Measurements from ENCODE around the gene CERKL. TPM values are rescaled to one million over a fixed set of nuclear protein-coding genes. Genes with fewer than 3 reads are reported as not detected.

Gene CERKL
- total RNA-seq, 3 donors from 2014 or later = 0.12 TPM; not detected in 2

DNA sequence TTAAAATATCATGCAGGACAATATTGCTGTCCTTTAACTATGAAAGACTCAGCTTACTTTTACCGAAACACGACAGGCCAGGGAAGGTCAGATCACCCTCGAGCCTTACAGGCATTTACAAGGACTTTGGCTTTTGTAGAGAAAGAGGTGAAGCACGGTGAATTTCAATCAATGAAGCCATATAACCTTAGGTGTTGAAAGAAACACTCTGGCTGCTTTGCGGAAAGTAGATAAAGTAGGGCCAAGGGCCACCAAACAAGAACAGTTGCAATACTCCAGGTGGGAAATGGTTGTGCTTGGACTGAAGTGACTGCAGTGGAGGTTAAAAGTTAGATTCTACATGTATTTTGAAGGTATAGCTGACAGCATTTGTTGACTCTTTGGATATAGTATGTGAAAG, 80.5 kb downstream of the CERKL start:
- no peak for DNase-seq
- ATAC-seq = no peak
- intact Hi-C loops (cut with DNase I, micrococcal nuclease) = no loop called here
- H3K36me3 ChIP-seq (ENCODE audit: low read depth) = no peaks in the 10 kb centered on the region
- no peak overlapping the region for H3K4me3 ChIP-seq
- TF ChIP-seq, protein P1, sequence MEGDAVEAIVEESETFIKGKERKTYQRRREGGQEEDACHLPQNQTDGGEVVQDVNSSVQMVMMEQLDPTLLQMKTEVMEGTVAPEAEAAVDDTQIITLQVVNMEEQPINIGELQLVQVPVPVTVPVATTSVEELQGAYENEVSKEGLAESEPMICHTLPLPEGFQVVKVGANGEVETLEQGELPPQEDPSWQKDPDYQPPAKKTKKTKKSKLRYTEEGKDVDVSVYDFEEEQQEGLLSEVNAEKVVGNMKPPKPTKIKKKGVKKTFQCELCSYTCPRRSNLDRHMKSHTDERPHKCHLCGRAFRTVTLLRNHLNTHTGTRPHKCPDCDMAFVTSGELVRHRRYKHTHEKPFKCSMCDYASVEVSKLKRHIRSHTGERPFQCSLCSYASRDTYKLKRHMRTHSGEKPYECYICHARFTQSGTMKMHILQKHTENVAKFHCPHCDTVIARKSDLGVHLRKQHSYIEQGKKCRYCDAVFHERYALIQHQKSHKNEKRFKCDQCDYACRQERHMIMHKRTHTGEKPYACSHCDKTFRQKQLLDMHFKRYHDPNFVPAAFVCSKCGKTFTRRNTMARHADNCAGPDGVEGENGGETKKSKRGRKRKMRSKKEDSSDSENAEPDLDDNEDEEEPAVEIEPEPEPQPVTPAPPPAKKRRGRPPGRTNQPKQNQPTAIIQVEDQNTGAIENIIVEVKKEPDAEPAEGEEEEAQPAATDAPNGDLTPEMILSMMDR (IDR thresholded peaks at IDR 0.05) = no peak
- H3K9me3 ChIP-seq = no peaks in the 10 kb centered on the region
- H3K4me1 ChIP-seq (ENCODE audit: low read depth) = no peaks in the 10 kb centered on the region

DNA sequence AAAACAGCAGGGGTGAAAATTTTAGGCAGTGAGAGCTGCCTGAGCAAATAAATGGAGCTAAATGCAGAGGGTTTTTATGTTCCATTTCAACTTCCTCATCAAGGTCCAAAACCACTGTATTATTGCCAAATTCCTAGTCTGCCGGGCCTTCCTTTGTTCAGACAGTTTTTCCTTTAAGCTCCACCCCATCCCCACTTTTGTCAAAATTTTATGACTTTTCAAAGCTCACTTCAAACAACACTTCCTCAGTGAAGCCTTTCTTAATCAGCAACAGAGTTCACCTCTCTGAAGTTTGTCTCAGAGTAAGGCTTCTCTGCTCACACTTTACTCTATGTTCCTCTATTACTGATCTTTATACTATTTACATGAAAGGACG, 81.3 kb downstream of the CERKL start:
- H3K4me1 ChIP-seq (ENCODE audit: low read depth) = no peaks in the 10 kb centered on the region
- H3K4me3 ChIP-seq = no peak overlapping the region
- H3K9me3 ChIP-seq = no peaks in the 10 kb centered on the region
- TF ChIP-seq, protein P1 (IDR thresholded peaks at IDR 0.05) = no peak
- intact Hi-C loops (cut with DNase I, micrococcal nuclease) = no loop called here
- H3K36me3 ChIP-seq (ENCODE audit: low read depth) = no peaks in the 10 kb centered on the region
- no peak for ATAC-seq
- DNase-seq = no peak

DNA sequence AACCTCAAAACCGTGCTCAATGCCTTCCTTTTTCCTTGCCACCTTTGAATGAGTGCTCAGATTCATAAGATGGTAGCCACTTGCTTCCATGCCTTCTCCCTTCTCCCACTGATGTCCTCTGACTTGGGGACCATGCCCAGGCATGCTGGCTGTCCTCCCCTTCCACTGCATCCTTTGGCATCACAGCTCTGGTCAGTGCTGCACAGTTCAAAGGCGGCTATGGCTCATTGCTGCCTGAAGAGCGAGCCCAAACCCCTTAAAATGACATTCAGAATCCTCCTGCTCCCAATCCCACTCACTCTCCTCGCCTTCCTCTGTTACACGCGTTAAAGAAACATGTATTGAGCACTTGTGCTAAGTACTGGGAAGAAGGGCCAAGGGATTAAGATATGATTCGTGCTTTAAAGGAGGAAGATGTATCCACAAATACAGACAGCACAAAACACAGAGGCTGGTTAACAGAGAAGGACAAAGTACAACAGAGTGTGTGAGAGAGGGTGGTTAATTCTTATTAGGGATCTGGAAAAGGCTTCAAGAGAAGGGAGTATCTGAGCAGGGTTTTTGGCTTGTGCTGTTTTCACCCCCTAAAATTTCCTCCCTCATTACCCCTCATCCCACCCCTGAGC, 81.8 kb downstream of the CERKL start:
- no peak for DNase-seq
- H3K9me3 ChIP-seq = no peaks in the 10 kb centered on the region
- no peak overlapping the region for H3K4me3 ChIP-seq
- TF ChIP-seq, protein P1 (IDR thresholded peaks at IDR 0.05) = no peak
- no peaks in the 10 kb centered on the region for H3K4me1 ChIP-seq (ENCODE audit: low read depth)
- H3K36me3 ChIP-seq (ENCODE audit: low read depth) = no peaks in the 10 kb centered on the region
- no peak for ATAC-seq
- intact Hi-C loops (cut with DNase I, micrococcal nuclease) = no loop called here

DNA sequence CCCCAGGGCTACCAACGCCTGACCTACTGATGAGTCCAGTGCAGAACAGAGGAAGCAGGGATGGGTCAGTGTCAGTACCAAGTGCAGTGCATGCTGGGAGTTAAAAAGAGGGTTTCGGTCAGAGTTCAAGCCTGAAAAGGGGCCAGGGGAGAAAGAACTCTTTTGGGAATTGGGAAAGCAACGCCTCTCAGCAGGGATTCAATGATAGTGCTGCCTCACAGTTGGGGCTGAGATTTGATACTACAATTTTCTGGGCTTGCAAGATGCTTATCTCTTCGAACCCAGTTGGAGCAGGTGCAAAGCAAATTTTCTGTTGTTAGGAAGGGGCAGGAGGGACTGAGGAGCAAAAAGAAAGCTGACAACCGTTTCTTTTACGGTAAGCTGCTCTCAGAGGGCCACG, 82.6 kb downstream of the CERKL start:
- no peak overlapping the region for H3K4me3 ChIP-seq
- TF ChIP-seq, protein P1 (IDR thresholded peaks at IDR 0.05) = no peak
- H3K4me1 ChIP-seq (ENCODE audit: low read depth) = no peaks in the 10 kb centered on the region
- no peak for ATAC-seq
- no peak for DNase-seq
- intact Hi-C loops (cut with DNase I, micrococcal nuclease) = no loop called here
- H3K36me3 ChIP-seq (ENCODE audit: low read depth) = no peaks in the 10 kb centered on the region
- no peaks in the 10 kb centered on the region for H3K9me3 ChIP-seq

DNA sequence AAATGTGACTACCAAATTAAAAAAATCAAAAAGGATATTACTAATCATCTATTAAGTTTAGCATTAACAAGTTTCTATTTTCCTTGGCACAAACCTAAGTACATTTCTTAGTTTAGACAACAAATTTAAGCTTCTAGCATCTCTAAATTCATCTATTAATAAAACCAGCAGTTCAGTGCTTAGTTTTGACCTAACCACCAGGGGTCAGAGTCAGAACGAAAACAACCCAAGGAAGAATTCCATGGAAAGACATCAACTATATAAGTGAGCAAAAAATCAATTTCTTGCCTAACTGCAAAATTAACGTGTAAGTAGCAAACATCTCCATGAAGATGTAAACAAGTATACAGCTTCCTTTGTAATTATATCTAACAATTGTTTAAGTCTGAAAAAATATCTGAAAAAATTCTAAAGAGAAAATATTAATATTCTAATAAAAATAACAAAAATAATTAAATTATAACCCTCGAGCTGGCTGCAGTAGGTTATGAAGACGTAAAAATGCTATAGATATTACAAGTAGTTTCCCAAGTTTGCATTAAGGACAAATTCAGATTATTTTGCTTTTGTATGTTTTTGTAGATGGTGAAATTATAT, 83.7 kb downstream of the CERKL start:
- DNase-seq = peak in 1 of 3 donors; percentile 3
- Histone ChIP-seq H3K4me3 (no peak overlapping the region), H3K4me1 (ENCODE audit: low read depth) (no peaks in the 10 kb centered on the region), H3K36me3 (ENCODE audit: low read depth) (no peaks in the 10 kb centered on the region), H3K9me3 (no peaks in the 10 kb centered on the region)
- no peak for ATAC-seq
- intact Hi-C loops (cut with DNase I, micrococcal nuclease) = no loop called here
- TF ChIP-seq, protein P1 (IDR thresholded peaks at IDR 0.05) = no peak

Data from mucosa of descending colon (tissue), 3 donors.